Adipocyte (in vitro differentiated cells): ENCODE measurements around the gene ZNF256.
"Not testable (repeated sequence)": the region's sequence is repeated elsewhere in the genome, so short reads cannot be mapped to it uniquely, and the experiment has no call there.

Experiments used
- DNase-seq: peaks from one replicate; pipeline ENCODE4 v3.0.0-alpha.2; 2015; ENCODE audit warnings: low read depth
- H3K27me3 ChIP-seq: replicated peaks from 2 replicates; pipeline ENCODE4 v1.7.0; 2013; ENCODE audit warnings: mild to moderate bottlenecking, low read length, moderate library complexity; ENCODE audit not compliant: control insufficient read depth, insufficient read depth
- H3K36me3 ChIP-seq: 2 replicates; pipeline ENCODE4 v1.7.0; 2013; ENCODE audit warnings: low read length, mild to moderate bottlenecking, moderate library complexity; ENCODE audit not compliant: control insufficient read depth, insufficient read depth, severe bottlenecking
- H3K4me1 ChIP-seq: 2 replicates; pipeline ENCODE4 v1.7.0; 2013; ENCODE audit warnings: mild to moderate bottlenecking, low read length, moderate library complexity; ENCODE audit not compliant: control insufficient read depth, insufficient read depth
- H3K4me3 ChIP-seq: 2 replicates; pipeline ENCODE4 v1.7.0; 2013; ENCODE audit warnings: mild to moderate bottlenecking, low read length, moderate library complexity
- H3K9ac ChIP-seq: 2 replicates; pipeline ENCODE4 v1.7.0; 2013; ENCODE audit warnings: mild to moderate bottlenecking, low read length, moderate library complexity
- H3K9me3 ChIP-seq: 2 replicates; pipeline ENCODE4 v1.7.0; 2013; ENCODE audit warnings: mild to moderate bottlenecking, low read length, moderate library complexity; ENCODE audit not compliant: control insufficient read depth

Gene ZNF256

GRCh38 chr19:57941593-57941992 lies 5.9 kb downstream of the ZNF256 start:
- Histone ChIP-seq H3K9me3 (peaks cover 24% of the 10 kb centered on the region), H3K36me3 (peaks cover 49% of the 10 kb centered on the region)

GRCh38 chr19:57935731-57936130 lies 11.8 kb downstream of the ZNF256 start:
- Histone ChIP-seq H3K4me1 (peaks cover 4% of the 10 kb centered on the region), H3K27me3 (no peaks in the 10 kb centered on the region), H3K9me3 (peaks cover 3% of the 10 kb centered on the region), H3K9ac (no peak overlapping the region), H3K36me3 (peaks cover 23% of the 10 kb centered on the region), H3K4me3 (no peak overlapping the region)
- no peak for DNase-seq

More at GRCh38 chr19:57941593-57941992, 5.9 kb downstream of the ZNF256 start:
- DNase-seq = no peak
- peaks cover 10% of the 10 kb centered on the region for H3K4me1 ChIP-seq
- H3K4me3 ChIP-seq = no peak overlapping the region
- H3K27me3 ChIP-seq = no peaks in the 10 kb centered on the region
- no peak overlapping the region for H3K9ac ChIP-seq

- H3K9me3 ChIP-seq = no peaks in the 10 kb centered on the region
- peaks cover 4% of the 10 kb centered on the region for H3K4me1 ChIP-seq
- peak; percentile 80 for DNase-seq
Measured at GRCh38 chr19:57934820-57935665, 12.5 kb downstream of the ZNF256 start, which contains the start of gene ZNF418. Gene ZNF418, minus strand, starts transcription at chr19:57935402. Its CDS starts 1,580 bp downstream, at chr19:57933822.

GRCh38 chr19:57927587-57927986 lies 19.9 kb downstream of the ZNF256 start:
- Histone ChIP-seq H3K9me3 (peaks cover 35% of the 10 kb centered on the region), H3K9ac (no peak overlapping the region), H3K4me1 (no peaks in the 10 kb centered on the region), H3K27me3 (no peaks in the 10 kb centered on the region), H3K36me3 (peaks cover 43% of the 10 kb centered on the region), H3K4me3 (peak overlapping the region; percentile 35)
- DNase-seq = no peak

More at GRCh38 chr19:57934820-57935665, 12.5 kb downstream of the ZNF256 start, which contains the start of gene ZNF418:
- Histone ChIP-seq H3K4me3 (peak within 1 kb of the TSS; percentile 87), H3K27me3 (no peaks in the 10 kb centered on the region), H3K9ac (peak within 1 kb of the TSS; percentile 85), H3K36me3 (peaks cover 21% of the 10 kb centered on the region)

- H3K27me3 ChIP-seq, H3K9me3 ChIP-seq, H3K4me1 ChIP-seq: not testable (repeated sequence)
- H3K9ac ChIP-seq = peak within 1 kb of the TSS; percentile 95
- H3K4me3 ChIP-seq = peak within 1 kb of the TSS; percentile 97
- DNase-seq = peak; percentile 97
- H3K36me3 ChIP-seq = peaks cover 15% of the 10 kb centered on the region
Measured at GRCh38 chr19:57916168-57916995, 31.1 kb downstream of the ZNF256 start, which contains the start of gene ZNF417. Gene ZNF417, minus strand, starts transcription at chr19:57916592. Its CDS starts 181 bp downstream, at chr19:57916411.

GRCh38 chr19:57914531-57914930 lies 33.0 kb downstream of the ZNF256 start:
- no peak overlapping the region for H3K9ac ChIP-seq
- DNase-seq = no peak
- H3K27me3 ChIP-seq = no peaks in the 10 kb centered on the region
- peaks cover 9% of the 10 kb centered on the region for H3K4me1 ChIP-seq
- H3K9me3 ChIP-seq = no peaks in the 10 kb centered on the region
- no peak overlapping the region for H3K4me3 ChIP-seq
- H3K36me3 ChIP-seq = peaks cover 17% of the 10 kb centered on the region

GRCh38 chr19:57907394-57907793 lies 40.1 kb downstream of the ZNF256 start:
- Histone ChIP-seq H3K9ac (no peak overlapping the region), H3K9me3 (no peaks in the 10 kb centered on the region), H3K36me3 (peaks cover 34% of the 10 kb centered on the region), H3K4me3 (no peak overlapping the region), H3K4me1 (peaks cover 6% of the 10 kb centered on the region), H3K27me3 (no peaks in the 10 kb centered on the region)
- DNase-seq = no peak

- Histone ChIP-seq H3K4me3 (no peak overlapping the region), H3K9ac (no peak overlapping the region), H3K36me3 (peaks cover 20% of the 10 kb centered on the region), H3K9me3 (no peaks in the 10 kb centered on the region), H3K27me3 (no peaks in the 10 kb centered on the region), H3K4me1 (peaks cover 6% of the 10 kb centered on the region)
- DNase-seq = no peak
Measured at GRCh38 chr19:57905258-57905657, 42.2 kb downstream of the ZNF256 start.

- Histone ChIP-seq H3K4me1 (peaks cover 6% of the 10 kb centered on the region), H3K9ac (no peak overlapping the region), H3K36me3 (peaks cover 13% of the 10 kb centered on the region), H3K9me3 (no peaks in the 10 kb centered on the region), H3K4me3 (no peak overlapping the region), H3K27me3 (no peaks in the 10 kb centered on the region)
- DNase-seq = no peak
Measured at GRCh38 chr19:57903618-57904184, 43.8 kb downstream of the ZNF256 start.

GRCh38 chr19:57900311-57900710 lies 47.2 kb downstream of the ZNF256 start:
- H3K36me3 ChIP-seq = no peaks in the 10 kb centered on the region
- H3K27me3 ChIP-seq = no peaks in the 10 kb centered on the region
- H3K9me3 ChIP-seq = no peaks in the 10 kb centered on the region
- peaks cover 6% of the 10 kb centered on the region for H3K4me1 ChIP-seq
- H3K4me3 ChIP-seq = no peak overlapping the region
- no peak for DNase-seq
- H3K9ac ChIP-seq = no peak overlapping the region
